Measurements from ENCODE around the gene COPZ1.

Gene COPZ1

DNA sequence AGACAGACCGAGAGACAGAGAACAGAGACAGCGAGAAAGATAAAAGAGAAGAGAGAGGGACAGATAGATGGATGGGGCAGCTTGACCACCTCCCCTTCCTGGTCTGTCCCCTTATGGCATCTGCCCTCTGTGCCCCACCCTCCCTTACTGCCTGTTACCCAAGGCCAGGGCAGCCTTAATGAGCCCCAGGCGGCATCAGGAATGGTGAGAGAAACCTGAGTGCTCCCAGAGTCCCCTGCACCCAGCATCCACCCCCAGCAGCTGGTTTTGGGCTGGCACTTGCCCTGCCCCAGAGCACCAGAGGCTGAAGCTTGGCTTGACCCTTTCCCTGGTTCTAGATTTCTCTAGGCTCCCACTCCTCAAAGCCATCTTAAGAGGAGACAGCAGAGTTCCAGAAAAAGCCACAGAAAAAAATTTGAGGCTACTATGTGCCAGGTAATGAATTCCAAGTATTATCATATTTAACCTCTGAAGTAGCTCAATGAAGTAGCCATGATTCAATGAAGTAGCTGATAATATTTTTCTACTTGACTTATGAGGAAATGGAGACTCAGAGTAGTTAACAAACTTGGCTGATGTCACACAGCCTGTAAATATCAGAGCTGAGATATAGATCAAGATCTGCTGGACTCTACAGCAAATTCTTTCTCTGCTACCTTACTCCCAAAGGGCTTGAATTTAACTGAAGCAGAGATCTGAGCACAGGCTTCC, 61.6 kb downstream of the COPZ1 start:
- Histone ChIP-seq H3K4me3 (ENCODE audit: insufficient read depth in 1 of 2, low read depth in 1 of 2, low read length in 2 of 2) (no peak overlapping the region), H3K14ac (ENCODE audit: low read length in 2 of 2) (no peak overlapping the region), H3K4me2 (ENCODE audit: low read length, poor library complexity, severe bottlenecking) (no peak overlapping the region), H2BK12ac (ENCODE audit: low read length in 2 of 2) (peak overlapping the region in 1 of 2 experiments; percentile 47), H3K36me3 (ENCODE audit: control insufficient read depth in 1 of 2, insufficient read depth in 2 of 2, low read depth in 1 of 2, low read length in 2 of 2) (peaks cover 0 to under 1% of the 10 kb centered on the region in 2 experiments), H3K23ac (ENCODE audit: low read length in 2 of 2) (no peak overlapping the region), H4K91ac (ENCODE audit: low read length) (peak overlapping the region; percentile 28), H3K27me3 (ENCODE audit: control insufficient read depth in 1 of 2, insufficient read depth in 1 of 2, low read length in 2 of 2) (no peaks in the 10 kb centered on the region), H2BK5ac (ENCODE audit: low read depth, low read length, poor library complexity, severe bottlenecking) (no peak overlapping the region), H2AK5ac (ENCODE audit: low read length, severe bottlenecking) (no peak overlapping the region), H2BK15ac (ENCODE audit: low read depth, poor library complexity, severe bottlenecking) (no peak overlapping the region), H4K8ac (ENCODE audit: low read length) (no peak overlapping the region), H2BK120ac (ENCODE audit: low read depth, low read length) (no peak overlapping the region), H3K9me3 (ENCODE audit: control insufficient read depth, low read length) (no peaks in the 10 kb centered on the region), H3K9ac (ENCODE audit: low read length) (no peak overlapping the region), H3K18ac (ENCODE audit: low read depth in 1 of 2, low read length in 2 of 2) (no peak overlapping the region), H3K27ac (ENCODE audit: low read length, poor library complexity, severe bottlenecking) (no peak overlapping the region), H3K4me1 (ENCODE audit: control insufficient read depth, insufficient read depth, low read depth, low read length) (peaks cover 33% of the 10 kb centered on the region), H2AFZ (ENCODE audit: low read depth, low read length) (no peak overlapping the region), H3K79me1 (replicated peaks; ENCODE audit: low read length, poor library complexity, severe bottlenecking) (no peaks in the 10 kb centered on the region), H3K4ac (ENCODE audit: low read depth in 1 of 2, low read length in 2 of 2) (no peak overlapping the region)
- WGBS, result 94% methylated on average over 3 of the region's 3 CpGs
- DNase-seq, result no peak

DNA sequence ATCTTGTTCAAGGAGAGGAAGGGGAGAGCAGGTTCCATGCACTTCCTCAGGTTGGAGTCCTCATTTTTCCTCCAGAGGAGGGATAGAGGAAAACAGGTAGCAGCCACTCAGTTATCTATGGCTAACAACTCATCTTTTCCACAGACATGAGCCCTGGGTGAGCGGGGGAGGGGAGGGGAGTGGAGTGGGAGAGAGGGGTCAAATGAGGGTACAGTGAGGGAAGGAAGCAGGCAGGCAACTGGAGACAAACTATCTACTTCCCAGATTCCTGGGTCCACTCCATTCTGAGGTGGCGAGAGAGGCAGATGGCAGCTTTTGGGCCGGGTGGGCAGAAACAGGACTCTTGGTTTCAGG, 62.2 kb downstream of the COPZ1 start:
- Histone ChIP-seq H3K27me3 (ENCODE audit: control insufficient read depth in 1 of 2, insufficient read depth in 1 of 2, low read length in 2 of 2) (no peaks in the 10 kb centered on the region), H3K36me3 (ENCODE audit: control insufficient read depth in 1 of 2, insufficient read depth in 2 of 2, low read depth in 1 of 2, low read length in 2 of 2) (peaks cover 0 to 6% of the 10 kb centered on the region in 2 experiments), H3K79me1 (replicated peaks; ENCODE audit: low read length, poor library complexity, severe bottlenecking) (no peaks in the 10 kb centered on the region), H3K4me2 (ENCODE audit: low read length, poor library complexity, severe bottlenecking) (no peak overlapping the region), H3K4ac (ENCODE audit: low read depth in 1 of 2, low read length in 2 of 2) (no peak overlapping the region), H3K9me3 (ENCODE audit: control insufficient read depth, low read length) (no peaks in the 10 kb centered on the region), H2BK120ac (ENCODE audit: low read depth, low read length) (no peak overlapping the region), H3K4me3 (ENCODE audit: insufficient read depth in 1 of 2, low read depth in 1 of 2, low read length in 2 of 2) (no peak overlapping the region), H3K14ac (ENCODE audit: low read length in 2 of 2) (no peak overlapping the region), H4K91ac (ENCODE audit: low read length) (no peak overlapping the region), H3K18ac (ENCODE audit: low read depth in 1 of 2, low read length in 2 of 2) (no peak overlapping the region), H3K9ac (ENCODE audit: low read length) (no peak overlapping the region), H3K4me1 (ENCODE audit: control insufficient read depth, insufficient read depth, low read depth, low read length) (peaks cover 35% of the 10 kb centered on the region), H2BK12ac (ENCODE audit: low read length in 2 of 2) (no peak overlapping the region), H3K23ac (ENCODE audit: low read length in 2 of 2) (no peak overlapping the region), H2BK15ac (ENCODE audit: low read depth, poor library complexity, severe bottlenecking) (no peak overlapping the region), H2BK5ac (ENCODE audit: low read depth, low read length, poor library complexity, severe bottlenecking) (no peak overlapping the region), H2AK5ac (ENCODE audit: low read length, severe bottlenecking) (no peak overlapping the region), H2AFZ (ENCODE audit: low read depth, low read length) (no peak overlapping the region), H3K27ac (ENCODE audit: low read length, poor library complexity, severe bottlenecking) (no peak overlapping the region), H4K8ac (ENCODE audit: low read length) (no peak overlapping the region)
- WGBS, result 85% methylated on average over 2 of the region's 3 CpGs
- no peak for DNase-seq

DNA sequence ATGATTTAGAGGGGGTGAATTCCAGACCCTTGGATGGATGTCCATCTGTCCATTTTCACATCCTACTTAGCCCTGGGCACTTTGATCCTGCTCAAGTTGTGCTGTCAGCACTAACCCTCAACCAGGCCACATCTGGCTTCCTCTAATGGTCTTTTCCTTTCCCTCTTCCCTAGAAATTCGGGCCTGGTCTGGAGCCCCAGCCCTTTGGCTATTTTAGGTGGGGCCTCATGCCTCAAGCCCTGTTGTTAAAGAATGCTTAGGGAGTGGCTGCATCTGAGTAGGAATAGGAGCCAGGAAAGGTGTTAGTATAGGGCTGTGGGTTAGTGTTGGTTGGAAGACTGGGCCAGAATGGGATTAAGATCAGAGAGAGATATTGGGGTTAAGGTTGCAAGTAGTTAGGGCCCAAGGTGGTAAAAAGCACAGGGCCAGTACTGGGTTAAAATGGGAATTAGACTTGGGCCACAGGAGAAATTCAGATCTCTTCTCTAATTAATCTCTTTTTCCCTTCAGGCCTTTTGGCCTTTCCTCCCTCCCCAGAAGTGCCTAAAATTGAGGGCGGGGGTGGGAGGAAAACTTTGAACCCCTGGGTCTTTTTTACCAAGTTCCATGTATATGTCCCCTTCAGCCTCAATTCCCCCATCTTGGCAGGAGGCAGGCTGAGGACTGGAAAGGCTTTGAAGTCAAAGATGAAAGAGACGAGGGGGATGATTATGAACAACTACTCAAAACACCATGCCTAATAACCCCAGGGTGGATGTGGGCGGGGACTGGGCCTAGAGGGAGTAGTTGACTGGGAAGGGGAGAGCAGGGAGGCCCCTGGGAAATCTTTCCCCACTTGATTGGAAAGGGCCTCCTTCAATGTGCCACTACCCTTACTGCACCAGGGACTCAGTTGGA, 63.6 kb downstream of the COPZ1 start:
- Histone ChIP-seq H2BK120ac (ENCODE audit: low read depth, low read length) (no peak overlapping the region), H2AK5ac (ENCODE audit: low read length, severe bottlenecking) (no peak overlapping the region), H3K36me3 (ENCODE audit: control insufficient read depth in 1 of 2, insufficient read depth in 2 of 2, low read depth in 1 of 2, low read length in 2 of 2) (peaks cover 0 to 18% of the 10 kb centered on the region in 2 experiments), H3K4ac (ENCODE audit: low read depth in 1 of 2, low read length in 2 of 2) (no peak overlapping the region), H2BK15ac (ENCODE audit: low read depth, poor library complexity, severe bottlenecking) (no peak overlapping the region), H3K18ac (ENCODE audit: low read depth in 1 of 2, low read length in 2 of 2) (no peak overlapping the region), H3K27me3 (ENCODE audit: control insufficient read depth in 1 of 2, insufficient read depth in 1 of 2, low read length in 2 of 2) (no peaks in the 10 kb centered on the region), H2AFZ (ENCODE audit: low read depth, low read length) (no peak overlapping the region), H2BK5ac (ENCODE audit: low read depth, low read length, poor library complexity, severe bottlenecking) (no peak overlapping the region), H3K4me1 (ENCODE audit: control insufficient read depth, insufficient read depth, low read depth, low read length) (peaks cover 35% of the 10 kb centered on the region), H4K8ac (ENCODE audit: low read length) (no peak overlapping the region), H4K91ac (ENCODE audit: low read length) (no peak overlapping the region), H3K9me3 (ENCODE audit: control insufficient read depth, low read length) (no peaks in the 10 kb centered on the region), H3K27ac (ENCODE audit: low read length, poor library complexity, severe bottlenecking) (no peak overlapping the region), H3K9ac (ENCODE audit: low read length) (no peak overlapping the region), H2BK12ac (ENCODE audit: low read length in 2 of 2) (no peak overlapping the region), H3K79me1 (replicated peaks; ENCODE audit: low read length, poor library complexity, severe bottlenecking) (no peaks in the 10 kb centered on the region), H3K4me3 (ENCODE audit: insufficient read depth in 1 of 2, low read depth in 1 of 2, low read length in 2 of 2) (no peak overlapping the region), H3K14ac (ENCODE audit: low read length in 2 of 2) (no peak overlapping the region), H3K23ac (ENCODE audit: low read length in 2 of 2) (no peak overlapping the region), H3K4me2 (ENCODE audit: low read length, poor library complexity, severe bottlenecking) (no peak overlapping the region)
- 45% methylated on average over 2 of the region's 4 CpGs for whole genome bisulfite sequencing
- no peak for DNase-seq

DNA sequence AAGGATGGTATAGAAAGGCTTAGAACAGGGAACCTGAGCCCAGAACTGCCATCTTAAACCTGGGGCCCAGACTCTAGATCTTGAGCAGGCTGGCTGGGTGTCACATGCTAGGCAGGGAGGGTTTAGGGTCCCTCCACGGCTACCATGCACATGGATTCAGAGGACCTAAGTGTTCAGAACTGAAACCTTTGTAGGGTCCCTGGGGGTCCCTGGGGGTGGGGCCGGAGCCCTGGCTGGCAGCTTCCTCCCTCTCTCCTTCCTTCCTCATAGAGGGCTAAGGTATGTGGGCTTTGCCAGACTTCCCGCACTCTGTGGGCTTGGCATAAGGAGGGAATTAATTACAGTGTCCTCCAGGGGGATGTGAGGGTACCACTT, 64.2 kb downstream of the COPZ1 start:
- Histone ChIP-seq H3K9me3 (ENCODE audit: control insufficient read depth, low read length) (no peaks in the 10 kb centered on the region), H3K9ac (ENCODE audit: low read length) (no peak overlapping the region), H3K23ac (ENCODE audit: low read length in 2 of 2) (no peak overlapping the region), H2BK15ac (ENCODE audit: low read depth, poor library complexity, severe bottlenecking) (no peak overlapping the region), H3K79me1 (replicated peaks; ENCODE audit: low read length, poor library complexity, severe bottlenecking) (no peaks in the 10 kb centered on the region), H3K18ac (ENCODE audit: low read depth in 1 of 2, low read length in 2 of 2) (no peak overlapping the region), H3K27me3 (ENCODE audit: control insufficient read depth in 1 of 2, insufficient read depth in 1 of 2, low read length in 2 of 2) (no peaks in the 10 kb centered on the region), H3K27ac (ENCODE audit: low read length, poor library complexity, severe bottlenecking) (no peak overlapping the region), H3K4me3 (ENCODE audit: insufficient read depth in 1 of 2, low read depth in 1 of 2, low read length in 2 of 2) (no peak overlapping the region), H4K8ac (ENCODE audit: low read length) (no peak overlapping the region), H4K91ac (ENCODE audit: low read length) (no peak overlapping the region), H2AK5ac (ENCODE audit: low read length, severe bottlenecking) (no peak overlapping the region), H3K14ac (ENCODE audit: low read length in 2 of 2) (no peak overlapping the region), H3K4me2 (ENCODE audit: low read length, poor library complexity, severe bottlenecking) (no peak overlapping the region), H3K4me1 (ENCODE audit: control insufficient read depth, insufficient read depth, low read depth, low read length) (peaks cover 35% of the 10 kb centered on the region), H2AFZ (ENCODE audit: low read depth, low read length) (no peak overlapping the region), H3K36me3 (ENCODE audit: control insufficient read depth in 1 of 2, insufficient read depth in 2 of 2, low read depth in 1 of 2, low read length in 2 of 2) (peaks cover 0 to 24% of the 10 kb centered on the region in 2 experiments), H3K4ac (ENCODE audit: low read depth in 1 of 2, low read length in 2 of 2) (no peak overlapping the region), H2BK12ac (ENCODE audit: low read length in 2 of 2) (no peak overlapping the region), H2BK120ac (ENCODE audit: low read depth, low read length) (no peak overlapping the region), H2BK5ac (ENCODE audit: low read depth, low read length, poor library complexity, severe bottlenecking) (no peak overlapping the region)
- WGBS, result 85% methylated on average over 2 of the region's 3 CpGs
- no peak for DNase-seq
